WTC11 (cell line): ENCODE data around the gene PRPF40A. TPM values are rescaled to one million over a fixed set of nuclear protein-coding genes. Genes with fewer than 3 reads are reported as not detected.

ENCODE experiments used
- ATAC-seq: fragments of 200-7000 bp; cut with Tn5 transposase; 2 replicates; pipeline ENCODE4 v1.10.0; 2021; ENCODE audit warnings: mild to moderate bottlenecking, moderate library complexity
- CTCF ChIA-PET: fragments of 300-600 bp; sonication (Branson Sonifier 250); formaldehyde crosslinking; loops from one replicate; lab custom pipeline; 2021; ENCODE audit warnings: antibody characterized with exemption; lab: Charles Lee
- POLR2A ChIA-PET: fragments of 350-600 bp; sonication (Branson Sonifier 250); formaldehyde crosslinking; loops from one replicate; lab custom pipeline; 2021; ENCODE audit warnings: antibody characterized with exemption; lab: Charles Lee
- DNase-seq: peaks from one replicate; pipeline ENCODE4 v3.0.0; 2021; ENCODE audit warnings: low spot score
- H3K27ac Mint-ChIP-seq: 2 replicates; pipeline ENCODE4 v1.8.0; 2021; ENCODE audit warnings: mixed read lengths
- H3K27me3 Mint-ChIP-seq: 2 replicates; pipeline ENCODE4 v1.8.0; 2021; ENCODE audit warnings: low read depth, mild to moderate bottlenecking, moderate library complexity, mixed read lengths
- H3K36me3 Mint-ChIP-seq: 2 replicates; pipeline ENCODE4 v1.8.0; 2021; ENCODE audit warnings: mixed read lengths
- H3K4me1 Mint-ChIP-seq: 2 replicates; pipeline ENCODE4 v1.8.0; 2022; ENCODE audit warnings: mixed read lengths
- H3K4me3 Mint-ChIP-seq: 2 replicates; pipeline ENCODE4 v1.8.0; 2021; ENCODE audit warnings: mild to moderate bottlenecking, moderate library complexity, mixed read lengths
- H3K9me3 Mint-ChIP-seq: 2 replicates; pipeline ENCODE4 v1.8.0; 2021; ENCODE audit warnings: mixed read lengths
- CBFB ChIP-seq: sonication (generic); formaldehyde crosslinking; IDR thresholded peaks from 2 replicates; pipeline ENCODE4 v1.8.1; 2022; ENCODE audit warnings: mild to moderate bottlenecking, low read depth, missing genetic modification reagents
- CREM ChIP-seq: sonication (generic); formaldehyde crosslinking; IDR thresholded peaks from 2 replicates; pipeline ENCODE4 v1.8.1; 2022; ENCODE audit warnings: mild to moderate bottlenecking, missing genetic modification reagents, moderate library complexity
- ELF4 ChIP-seq: sonication (generic); formaldehyde crosslinking; IDR thresholded peaks from 2 replicates; pipeline ENCODE4 v1.8.1; 2022; ENCODE audit warnings: low read depth, mild to moderate bottlenecking, moderate library complexity, missing genetic modification reagents
- ESRRA ChIP-seq: sonication (generic); formaldehyde crosslinking; IDR thresholded peaks from 2 replicates; pipeline ENCODE4 v1.8.1; 2022; ENCODE audit warnings: mild to moderate bottlenecking, missing genetic modification reagents, borderline replicate concordance
- ETV6 ChIP-seq: sonication (generic); formaldehyde crosslinking; IDR thresholded peaks from 2 replicates; pipeline ENCODE4 v1.8.1; 2022; ENCODE audit warnings: mild to moderate bottlenecking, missing genetic modification reagents
- FOXJ3 ChIP-seq: sonication (generic); formaldehyde crosslinking; IDR thresholded peaks from 2 replicates; pipeline ENCODE4 v1.9.0; 2021; ENCODE audit warnings: missing genetic modification reagents, mild to moderate bottlenecking, borderline replicate concordance
- GRHL2 ChIP-seq: fragments of 250-450 bp; sonication (Bioruptor Pico); IDR thresholded peaks from 2 replicates; pipeline ENCODE4 v1.8.0; 2022; ENCODE audit warnings: mild to moderate bottlenecking, moderate library complexity; ENCODE audit not compliant: insufficient replicate concordance, severe bottlenecking
- GTF2I ChIP-seq: fragments of 250-450 bp; sonication (Bioruptor Pico); conservative IDR thresholded peaks from 2 replicates; pipeline ENCODE4 v1.4.0; 2021; ENCODE audit warnings: mild to moderate bottlenecking
- IRF2 ChIP-seq: sonication (generic); formaldehyde crosslinking; IDR thresholded peaks from 2 replicates; pipeline ENCODE4 v1.8.0; 2022; ENCODE audit warnings: low read depth, missing genetic modification reagents, borderline replicate concordance
- JAZF1 ChIP-seq: fragments of 250-450 bp; sonication (Bioruptor Pico); IDR thresholded peaks from 2 replicates; pipeline ENCODE4 v1.9.0; 2021; ENCODE audit warnings: moderate library complexity, mild to moderate bottlenecking, inconsistent platforms
- MXD4 ChIP-seq: fragments of 250-450 bp; sonication (Bioruptor Pico); IDR thresholded peaks from 2 replicates; pipeline ENCODE4 v1.8.0; 2021; ENCODE audit warnings: mild to moderate bottlenecking, moderate library complexity, borderline replicate concordance
- NFE2L1 ChIP-seq: sonication (generic); formaldehyde crosslinking; IDR thresholded peaks from 2 replicates; pipeline ENCODE4 v1.8.1; 2023; ENCODE audit warnings: missing genetic modification reagents
- NR1H2 ChIP-seq: sonication (generic); formaldehyde crosslinking; IDR thresholded peaks from 2 replicates; pipeline ENCODE4 v1.9.0; 2021; ENCODE audit warnings: mild to moderate bottlenecking, moderate library complexity, missing genetic modification reagents
- NR2C2 ChIP-seq: sonication (generic); formaldehyde crosslinking; IDR thresholded peaks from 2 replicates; pipeline ENCODE4 v1.8.0; 2022; ENCODE audit warnings: mild to moderate bottlenecking, missing genetic modification reagents
- RELA ChIP-seq: sonication (generic); formaldehyde crosslinking; IDR thresholded peaks from 2 replicates; pipeline ENCODE4 v1.8.1; 2022; ENCODE audit warnings: missing genetic modification reagents, mild to moderate bottlenecking, borderline replicate concordance
- SMAD3 ChIP-seq: sonication (generic); formaldehyde crosslinking; IDR thresholded peaks from 2 replicates; pipeline ENCODE4 v1.8.0; 2022; ENCODE audit warnings: missing genetic modification reagents, mild to moderate bottlenecking, borderline replicate concordance
- SOX15 ChIP-seq: fragments of 250-450 bp; sonication (Bioruptor Pico); IDR thresholded peaks from 2 replicates; pipeline ENCODE4 v1.9.0; 2021; ENCODE audit warnings: mild to moderate bottlenecking
- TP53 ChIP-seq: sonication (generic); formaldehyde crosslinking; IDR thresholded peaks from 2 replicates; pipeline ENCODE4 v1.8.1; 2023; ENCODE audit warnings: mild to moderate bottlenecking, missing genetic modification reagents
- ZNF263 ChIP-seq: sonication (generic); formaldehyde crosslinking; IDR thresholded peaks from 2 replicates; pipeline ENCODE4 v1.8.1; 2022; ENCODE audit warnings: low read depth, mild to moderate bottlenecking, moderate library complexity, missing genetic modification reagents
- ZNF396 ChIP-seq: fragments of 250-450 bp; sonication (Bioruptor Pico); IDR thresholded peaks from 2 replicates; pipeline ENCODE4 v1.8.0; 2021; ENCODE audit warnings: mild to moderate bottlenecking, moderate library complexity, borderline replicate concordance
- ZNF423 ChIP-seq: fragments of 250-450 bp; sonication (Bioruptor Pico); IDR thresholded peaks from 2 replicates; pipeline ENCODE4 v2.1.2; 2022; ENCODE audit warnings: mild to moderate bottlenecking, moderate library complexity
- ZNF671 ChIP-seq: fragments of 250-450 bp; sonication (Bioruptor Pico); IDR thresholded peaks from 2 replicates; pipeline ENCODE4 v1.8.0; 2021; ENCODE audit warnings: mild to moderate bottlenecking
- total RNA-seq: library from RNA; stranded (reverse); gene quantifications from 3 replicates; pipeline ENCODE4 v1.2.3, GENCODE V29; 2021
- TF ChIP-seq, protein P1 (sequence below): fragments of 250-450 bp; sonication (Bioruptor Pico); IDR thresholded peaks from 2 replicates; pipeline ENCODE4 v1.9.0; 2021; ENCODE audit warnings: mild to moderate bottlenecking
- TF ChIP-seq, protein P2 (sequence below): sonication (generic); formaldehyde crosslinking; IDR thresholded peaks from 2 replicates; pipeline ENCODE4 v1.8.1; 2022; ENCODE audit warnings: low read depth, missing genetic modification reagents, borderline replicate concordance
- TF ChIP-seq, protein P3 (sequence below): sonication (generic); formaldehyde crosslinking; IDR thresholded peaks from 2 replicates; pipeline ENCODE4 v1.8.1; 2022; ENCODE audit warnings: missing genetic modification reagents, borderline replicate concordance
- TF ChIP-seq, protein P4 (sequence below): fragments of 250-450 bp; sonication (Bioruptor Pico); conservative IDR thresholded peaks from 2 replicates; pipeline ENCODE4 v1.9.0; 2021; ENCODE audit warnings: mild to moderate bottlenecking
- TF ChIP-seq, protein P5 (sequence below): sonication (generic); formaldehyde crosslinking; IDR thresholded peaks from 2 replicates; pipeline ENCODE4 v1.8.0; 2022; ENCODE audit warnings: missing genetic modification reagents
- TF ChIP-seq, protein P6 (sequence below): sonication (generic); formaldehyde crosslinking; IDR thresholded peaks from 2 replicates; pipeline ENCODE4 v1.8.1; 2023; ENCODE audit warnings: mild to moderate bottlenecking, missing genetic modification reagents, moderate library complexity

Gene PRPF40A
- total RNA-seq, 1 experiment from 2014 or later: 189 TPM

DNA sequence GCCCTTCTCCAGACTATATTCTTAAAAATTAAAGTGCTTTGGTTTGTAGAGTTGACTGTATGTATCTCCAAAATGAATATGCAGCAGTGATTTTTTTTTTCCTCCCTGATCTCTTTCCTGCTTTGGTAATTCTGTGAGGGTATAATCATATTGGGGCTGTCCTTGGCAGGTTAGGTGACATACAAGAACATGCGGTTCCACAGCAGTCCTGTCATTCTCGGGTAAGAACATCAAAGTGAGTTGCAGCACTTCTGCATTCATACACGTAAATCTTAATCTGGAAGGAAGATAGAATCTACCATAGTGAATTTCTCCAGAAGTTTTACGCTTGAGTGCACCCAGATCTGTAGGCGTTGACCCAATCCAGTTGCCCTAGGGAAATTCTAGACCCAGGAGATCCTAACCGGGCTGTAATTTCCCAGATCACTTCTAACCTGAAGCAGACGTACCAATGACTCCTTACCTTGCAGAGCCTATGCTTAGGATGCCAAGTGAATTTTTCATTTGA lies 109.4 kb downstream of the PRPF40A start:
- CTCF ChIA-PET: no interaction called here
- Mint-ChIP-seq H3K36me3 (peaks cover 9% of the 10 kb centered on the region; the same call in 1 of the 2 replicates), H3K9me3 (no peaks in the 10 kb centered on the region), H3K27ac (no peak overlapping the region), H3K27me3 (no peaks in the 10 kb centered on the region), H3K4me1 (no peaks in the 10 kb centered on the region), H3K4me3 (no peak overlapping the region)
- ATAC-seq (no peak), DNase-seq (no peak)
- TF ChIP-seq MXD4 (CRISPR knock-in tag) (no peak), NR1H2 (CRISPR knock-in tag) (no peak), SMAD3 (CRISPR knock-in tag) (no peak), TP53 (CRISPR knock-in tag) (no peak), ELF4 (CRISPR knock-in tag) (no peak), NR2C2 (CRISPR knock-in tag) (no peak), ZNF263 (CRISPR knock-in tag) (no peak), GTF2I (no peak), RELA (CRISPR knock-in tag) (no peak), GRHL2 (CRISPR knock-in tag) (no peak), ESRRA (CRISPR knock-in tag) (no peak), FOXJ3 (CRISPR knock-in tag) (no peak), CREM (CRISPR knock-in tag) (no peak)
- TF ChIP-seq, protein P1, sequence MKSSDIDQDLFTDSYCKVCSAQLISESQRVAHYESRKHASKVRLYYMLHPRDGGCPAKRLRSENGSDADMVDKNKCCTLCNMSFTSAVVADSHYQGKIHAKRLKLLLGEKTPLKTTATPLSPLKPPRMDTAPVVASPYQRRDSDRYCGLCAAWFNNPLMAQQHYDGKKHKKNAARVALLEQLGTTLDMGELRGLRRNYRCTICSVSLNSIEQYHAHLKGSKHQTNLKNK (CRISPR knock-in tag): no peak
- TF ChIP-seq, protein P2, sequence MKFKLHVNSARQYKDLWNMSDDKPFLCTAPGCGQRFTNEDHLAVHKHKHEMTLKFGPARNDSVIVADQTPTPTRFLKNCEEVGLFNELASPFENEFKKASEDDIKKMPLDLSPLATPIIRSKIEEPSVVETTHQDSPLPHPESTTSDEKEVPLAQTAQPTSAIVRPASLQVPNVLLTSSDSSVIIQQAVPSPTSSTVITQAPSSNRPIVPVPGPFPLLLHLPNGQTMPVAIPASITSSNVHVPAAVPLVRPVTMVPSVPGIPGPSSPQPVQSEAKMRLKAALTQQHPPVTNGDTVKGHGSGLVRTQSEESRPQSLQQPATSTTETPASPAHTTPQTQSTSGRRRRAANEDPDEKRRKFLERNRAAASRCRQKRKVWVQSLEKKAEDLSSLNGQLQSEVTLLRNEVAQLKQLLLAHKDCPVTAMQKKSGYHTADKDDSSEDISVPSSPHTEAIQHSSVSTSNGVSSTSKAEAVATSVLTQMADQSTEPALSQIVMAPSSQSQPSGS: no peak
- TF ChIP-seq, protein P3, sequence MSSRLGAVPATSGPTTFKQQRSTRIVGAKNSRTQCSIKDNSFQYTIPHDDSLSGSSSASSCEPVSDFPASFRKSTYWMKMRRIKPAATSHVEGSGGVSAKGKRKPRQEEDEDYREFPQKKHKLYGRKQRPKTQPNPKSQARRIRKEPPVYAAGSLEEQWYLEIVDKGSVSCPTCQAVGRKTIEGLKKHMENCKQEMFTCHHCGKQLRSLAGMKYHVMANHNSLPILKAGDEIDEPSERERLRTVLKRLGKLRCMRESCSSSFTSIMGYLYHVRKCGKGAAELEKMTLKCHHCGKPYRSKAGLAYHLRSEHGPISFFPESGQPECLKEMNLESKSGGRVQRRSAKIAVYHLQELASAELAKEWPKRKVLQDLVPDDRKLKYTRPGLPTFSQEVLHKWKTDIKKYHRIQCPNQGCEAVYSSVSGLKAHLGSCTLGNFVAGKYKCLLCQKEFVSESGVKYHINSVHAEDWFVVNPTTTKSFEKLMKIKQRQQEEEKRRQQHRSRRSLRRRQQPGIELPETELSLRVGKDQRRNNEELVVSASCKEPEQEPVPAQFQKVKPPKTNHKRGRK (CRISPR knock-in tag): no peak
- POLR2A ChIA-PET: no interaction called here

DNA sequence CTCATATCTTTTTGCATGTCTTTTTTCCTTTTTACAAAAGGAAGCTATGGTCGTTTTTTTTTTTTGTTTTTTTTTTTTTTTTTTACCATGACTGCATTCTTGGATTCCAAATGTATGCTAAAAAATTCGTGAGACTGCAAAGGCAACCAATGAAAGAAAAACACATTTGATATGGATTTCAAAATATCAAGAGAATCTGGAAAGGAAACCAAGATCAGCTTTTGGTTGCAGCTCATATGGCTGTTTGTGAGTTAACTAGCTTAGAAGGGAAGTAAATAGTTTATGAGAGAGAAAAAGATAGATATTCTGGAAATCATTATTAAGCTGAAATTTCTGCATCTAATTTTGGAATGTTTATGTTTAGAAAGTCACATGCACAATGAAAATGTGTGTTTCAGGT lies 110.3 kb downstream of the PRPF40A start:
- ChIA-PET POLR2A (no interaction called here), CTCF (interaction anchor here (0.9 kb wide), 1 partner anchor 52 kb away, joined by 3 read pairs; no protein-coding TSS in a partner anchor)
- no peak for DNase-seq
- no peaks in the 10 kb centered on the region for H3K9me3 Mint-ChIP-seq
- no peaks in the 10 kb centered on the region for H3K4me1 Mint-ChIP-seq
- no peak for ATAC-seq
- no peaks in the 10 kb centered on the region for H3K27me3 Mint-ChIP-seq
- H3K36me3 Mint-ChIP-seq: peaks cover 9% of the 10 kb centered on the region; the same call in 1 of the 2 replicates
- TF ChIP-seq ZNF671 (CRISPR knock-in tag) (no peak), ZNF396 (CRISPR knock-in tag) (no peak), SOX15 (CRISPR knock-in tag) (no peak), GTF2I (no peak), NFE2L1 (CRISPR knock-in tag) (no peak), JAZF1 (CRISPR knock-in tag) (no peak), ETV6 (CRISPR knock-in tag) (no peak), IRF2 (CRISPR knock-in tag) (no peak), CBFB (no peak), ZNF423 (CRISPR knock-in tag) (no peak)
- TF ChIP-seq, protein P4, sequence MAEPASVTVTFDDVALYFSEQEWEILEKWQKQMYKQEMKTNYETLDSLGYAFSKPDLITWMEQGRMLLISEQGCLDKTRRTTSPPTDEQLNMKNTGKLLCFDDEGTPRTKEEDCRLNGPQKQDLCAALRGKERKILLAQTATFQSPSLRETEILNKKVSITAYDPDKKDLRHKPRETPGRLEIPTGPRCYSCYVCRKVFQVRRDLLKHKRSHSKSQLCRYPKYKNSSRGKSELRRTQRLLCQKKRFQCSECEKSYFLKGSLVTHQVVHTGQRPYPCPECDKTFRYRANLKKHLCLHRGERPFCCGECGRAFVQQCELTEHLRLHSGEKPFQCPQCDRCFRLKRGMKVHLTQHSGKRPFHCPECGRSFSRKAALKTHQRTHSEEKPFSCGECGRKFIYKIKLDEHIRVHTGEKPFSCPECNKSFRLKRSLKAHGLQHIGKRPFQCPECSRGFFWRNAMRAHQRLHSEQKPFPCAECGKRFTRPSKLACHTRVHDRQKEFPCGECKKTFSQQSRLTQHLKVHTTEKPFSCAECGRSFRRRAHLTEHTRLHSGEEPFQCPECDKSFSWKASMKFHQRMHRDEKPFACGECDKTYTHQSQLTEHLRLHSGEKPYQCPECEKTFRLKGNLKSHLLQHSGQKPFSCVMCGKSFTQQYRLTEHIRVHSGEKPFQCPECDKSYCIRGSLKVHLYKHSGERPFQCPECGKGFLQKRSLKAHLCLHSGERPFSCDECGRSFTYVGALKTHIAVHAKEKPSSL (CRISPR knock-in tag): no peak
- TF ChIP-seq, protein P5, sequence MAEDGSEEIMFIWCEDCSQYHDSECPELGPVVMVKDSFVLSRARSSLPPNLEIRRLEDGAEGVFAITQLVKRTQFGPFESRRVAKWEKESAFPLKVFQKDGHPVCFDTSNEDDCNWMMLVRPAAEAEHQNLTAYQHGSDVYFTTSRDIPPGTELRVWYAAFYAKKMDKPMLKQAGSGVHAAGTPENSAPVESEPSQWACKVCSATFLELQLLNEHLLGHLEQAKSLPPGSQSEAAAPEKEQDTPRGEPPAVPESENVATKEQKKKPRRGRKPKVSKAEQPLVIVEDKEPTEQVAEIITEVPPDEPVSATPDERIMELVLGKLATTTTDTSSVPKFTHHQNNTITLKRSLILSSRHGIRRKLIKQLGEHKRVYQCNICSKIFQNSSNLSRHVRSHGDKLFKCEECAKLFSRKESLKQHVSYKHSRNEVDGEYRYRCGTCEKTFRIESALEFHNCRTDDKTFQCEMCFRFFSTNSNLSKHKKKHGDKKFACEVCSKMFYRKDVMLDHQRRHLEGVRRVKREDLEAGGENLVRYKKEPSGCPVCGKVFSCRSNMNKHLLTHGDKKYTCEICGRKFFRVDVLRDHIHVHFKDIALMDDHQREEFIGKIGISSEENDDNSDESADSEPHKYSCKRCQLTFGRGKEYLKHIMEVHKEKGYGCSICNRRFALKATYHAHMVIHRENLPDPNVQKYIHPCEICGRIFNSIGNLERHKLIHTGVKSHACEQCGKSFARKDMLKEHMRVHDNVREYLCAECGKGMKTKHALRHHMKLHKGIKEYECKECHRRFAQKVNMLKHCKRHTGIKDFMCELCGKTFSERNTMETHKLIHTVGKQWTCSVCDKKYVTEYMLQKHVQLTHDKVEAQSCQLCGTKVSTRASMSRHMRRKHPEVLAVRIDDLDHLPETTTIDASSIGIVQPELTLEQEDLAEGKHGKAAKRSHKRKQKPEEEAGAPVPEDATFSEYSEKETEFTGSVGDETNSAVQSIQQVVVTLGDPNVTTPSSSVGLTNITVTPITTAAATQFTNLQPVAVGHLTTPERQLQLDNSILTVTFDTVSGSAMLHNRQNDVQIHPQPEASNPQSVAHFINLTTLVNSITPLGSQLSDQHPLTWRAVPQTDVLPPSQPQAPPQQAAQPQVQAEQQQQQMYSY (CRISPR knock-in tag): no peak
- TF ChIP-seq, protein P6, sequence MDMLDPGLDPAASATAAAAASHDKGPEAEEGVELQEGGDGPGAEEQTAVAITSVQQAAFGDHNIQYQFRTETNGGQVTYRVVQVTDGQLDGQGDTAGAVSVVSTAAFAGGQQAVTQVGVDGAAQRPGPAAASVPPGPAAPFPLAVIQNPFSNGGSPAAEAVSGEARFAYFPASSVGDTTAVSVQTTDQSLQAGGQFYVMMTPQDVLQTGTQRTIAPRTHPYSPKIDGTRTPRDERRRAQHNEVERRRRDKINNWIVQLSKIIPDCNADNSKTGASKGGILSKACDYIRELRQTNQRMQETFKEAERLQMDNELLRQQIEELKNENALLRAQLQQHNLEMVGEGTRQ (CRISPR knock-in tag): no peak
- no peak overlapping the region for H3K4me3 Mint-ChIP-seq
- no peak overlapping the region for H3K27ac Mint-ChIP-seq
